ENCODE measurements around the gene LTBP1.

GRCh38 chr2:32902174-32902573, 44.6 kb upstream of the LTBP1 start:
- TF ChIP-seq CTCF (IDR thresholded peaks at IDR 0.05; ENCODE audit: poor library complexity) = no peak
- no peak for TF ChIP-seq EZH2phosphoT487 (IDR thresholded peaks at IDR 0.05; ENCODE audit: low read depth, severe bottlenecking, unreplicated experiment)
- no peak for TF ChIP-seq EZH2 (IDR thresholded peaks at IDR 0.05; ENCODE audit: borderline replicate concordance)

All from hepatocyte (in vitro differentiated cells).